Fibroblast of lung (primary cell): ENCODE results near the gene USP5.

ENCODE experiments used
- EZH2 ChIP-seq: IDR thresholded peaks from 2 replicates; pipeline ENCODE4 v1.5.1; 2012; ENCODE audit warnings: low read length, control low read depth, mild to moderate bottlenecking; ENCODE audit errors: missing control alignments
- TF ChIP-seq, protein P1 (sequence below), 2 donors: IDR thresholded peaks in 1 of 2; conservative IDR thresholded peaks in 1 of 2; 1 replicate in 1 of 2; 2 replicates in 1 of 2; pipeline ENCODE4 v1.5.1; 2011 to 2012; ENCODE audit warnings: low read length in 2 of 2, control low read depth in 1 of 2, inconsistent platforms in 1 of 2, low read depth in 1 of 2, mild to moderate bottlenecking in 1 of 2

DNA sequence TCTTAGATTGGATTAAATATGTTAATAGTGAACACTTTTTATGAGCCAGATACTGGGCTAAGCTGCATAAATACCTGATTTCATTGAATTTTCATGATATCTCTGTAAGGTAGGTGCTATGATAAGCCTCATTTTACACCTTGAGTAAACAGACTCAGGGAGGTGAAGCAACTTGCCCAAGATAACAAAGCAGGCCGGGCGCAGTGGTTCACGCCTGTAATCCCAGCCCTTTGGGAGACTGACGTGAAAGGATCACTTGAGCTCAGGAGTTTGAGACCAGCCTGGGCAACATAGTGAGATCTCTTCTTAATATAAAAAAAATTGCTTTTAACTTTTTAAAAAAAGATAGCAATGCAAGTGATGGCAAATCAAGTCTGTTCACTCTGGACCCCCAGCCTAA, 9.9 kb upstream of the USP5 start:
- TF ChIP-seq, protein P1, sequence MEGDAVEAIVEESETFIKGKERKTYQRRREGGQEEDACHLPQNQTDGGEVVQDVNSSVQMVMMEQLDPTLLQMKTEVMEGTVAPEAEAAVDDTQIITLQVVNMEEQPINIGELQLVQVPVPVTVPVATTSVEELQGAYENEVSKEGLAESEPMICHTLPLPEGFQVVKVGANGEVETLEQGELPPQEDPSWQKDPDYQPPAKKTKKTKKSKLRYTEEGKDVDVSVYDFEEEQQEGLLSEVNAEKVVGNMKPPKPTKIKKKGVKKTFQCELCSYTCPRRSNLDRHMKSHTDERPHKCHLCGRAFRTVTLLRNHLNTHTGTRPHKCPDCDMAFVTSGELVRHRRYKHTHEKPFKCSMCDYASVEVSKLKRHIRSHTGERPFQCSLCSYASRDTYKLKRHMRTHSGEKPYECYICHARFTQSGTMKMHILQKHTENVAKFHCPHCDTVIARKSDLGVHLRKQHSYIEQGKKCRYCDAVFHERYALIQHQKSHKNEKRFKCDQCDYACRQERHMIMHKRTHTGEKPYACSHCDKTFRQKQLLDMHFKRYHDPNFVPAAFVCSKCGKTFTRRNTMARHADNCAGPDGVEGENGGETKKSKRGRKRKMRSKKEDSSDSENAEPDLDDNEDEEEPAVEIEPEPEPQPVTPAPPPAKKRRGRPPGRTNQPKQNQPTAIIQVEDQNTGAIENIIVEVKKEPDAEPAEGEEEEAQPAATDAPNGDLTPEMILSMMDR (conservative IDR thresholded peaks at IDR 0.05 in 1 of 2, IDR thresholded peaks at IDR 0.05 in 1 of 2; ENCODE audit: low read depth in 1 of 2, low read length in 2 of 2) = no peak
- no peak for TF ChIP-seq EZH2
